RWPE1 (cell line): ENCODE data around the gene SYCN.

ENCODE experiments used
- CTCF ChIA-PET: fragments of 350-600 bp; sonication (Branson Sonifier 250); formaldehyde crosslinking; extraction: SDS; loops from one replicate; lab custom pipeline; 2021; lab: Yijun Ruan, JAX
- POLR2A ChIA-PET: fragments of 400-600 bp; formaldehyde crosslinking; extraction: SDS; loops from one replicate; lab custom pipeline; 2020; ENCODE audit warnings: antibody characterized with exemption; ENCODE audit not compliant: low non-redundant PET; lab: Yijun Ruan, JAX
- DNase-seq: peaks from one replicate; pipeline ENCODE4 v3.0.0; 2012; ENCODE audit warnings: low spot score
- H3K27ac ChIP-seq: fragments of 450-650 bp; 2 replicates; pipeline ENCODE4 v1.5.1; 2017
- TF ChIP-seq, protein P1 (sequence below): fragments of 450-650 bp; conservative IDR thresholded peaks from 2 replicates; pipeline ENCODE4 v1.5.1; 2017; ENCODE audit warnings: low read depth, mild to moderate bottlenecking

The SYCN gene

DNA sequence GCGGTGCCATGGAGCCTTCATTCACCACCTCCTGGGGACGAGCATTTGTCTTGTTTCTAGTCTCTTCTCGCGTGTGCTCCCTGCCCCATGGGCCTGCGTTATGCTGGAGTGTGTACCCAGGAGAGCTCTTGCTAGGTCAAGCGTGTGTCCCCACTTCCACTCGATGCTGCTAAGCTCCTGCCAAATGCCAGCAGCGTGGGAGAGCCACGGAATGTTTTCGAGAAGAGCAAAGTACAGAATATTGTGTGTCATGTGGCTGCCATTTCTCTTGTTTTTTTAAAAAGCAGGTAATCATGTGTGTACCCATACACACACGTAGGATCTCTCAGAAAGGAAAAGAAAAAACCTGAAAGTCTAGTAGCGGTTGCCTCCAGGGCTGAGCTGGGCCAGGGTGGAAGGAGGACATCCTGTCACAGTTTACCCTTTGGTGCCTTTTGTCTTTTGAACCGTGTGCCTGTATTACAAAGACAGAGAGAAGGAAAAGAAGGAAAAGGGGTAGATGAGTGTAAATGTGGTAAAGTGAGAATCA is 49.9 kb downstream of the SYCN start:
- ChIA-PET CTCF (interaction anchor here (0.6 to 0.7 kb wide), 3 partner anchors 194 to 1844 kb away, joined by 3 to 4 read pairs (median 3); no protein-coding TSS in a partner anchor), POLR2A (no interaction called here)
- TF ChIP-seq, protein P1, sequence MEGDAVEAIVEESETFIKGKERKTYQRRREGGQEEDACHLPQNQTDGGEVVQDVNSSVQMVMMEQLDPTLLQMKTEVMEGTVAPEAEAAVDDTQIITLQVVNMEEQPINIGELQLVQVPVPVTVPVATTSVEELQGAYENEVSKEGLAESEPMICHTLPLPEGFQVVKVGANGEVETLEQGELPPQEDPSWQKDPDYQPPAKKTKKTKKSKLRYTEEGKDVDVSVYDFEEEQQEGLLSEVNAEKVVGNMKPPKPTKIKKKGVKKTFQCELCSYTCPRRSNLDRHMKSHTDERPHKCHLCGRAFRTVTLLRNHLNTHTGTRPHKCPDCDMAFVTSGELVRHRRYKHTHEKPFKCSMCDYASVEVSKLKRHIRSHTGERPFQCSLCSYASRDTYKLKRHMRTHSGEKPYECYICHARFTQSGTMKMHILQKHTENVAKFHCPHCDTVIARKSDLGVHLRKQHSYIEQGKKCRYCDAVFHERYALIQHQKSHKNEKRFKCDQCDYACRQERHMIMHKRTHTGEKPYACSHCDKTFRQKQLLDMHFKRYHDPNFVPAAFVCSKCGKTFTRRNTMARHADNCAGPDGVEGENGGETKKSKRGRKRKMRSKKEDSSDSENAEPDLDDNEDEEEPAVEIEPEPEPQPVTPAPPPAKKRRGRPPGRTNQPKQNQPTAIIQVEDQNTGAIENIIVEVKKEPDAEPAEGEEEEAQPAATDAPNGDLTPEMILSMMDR: no peak
- no peak for DNase-seq
- H3K27ac ChIP-seq: no peak overlapping the region
